ENCODE measurements around the gene GAL. TPM values are rescaled to one million over a fixed set of nuclear protein-coding genes. Genes with fewer than 3 reads are reported as not detected.

The GAL gene
- total RNA-seq, 1 donor from 2014 or later: 0.38 TPM

DNA sequence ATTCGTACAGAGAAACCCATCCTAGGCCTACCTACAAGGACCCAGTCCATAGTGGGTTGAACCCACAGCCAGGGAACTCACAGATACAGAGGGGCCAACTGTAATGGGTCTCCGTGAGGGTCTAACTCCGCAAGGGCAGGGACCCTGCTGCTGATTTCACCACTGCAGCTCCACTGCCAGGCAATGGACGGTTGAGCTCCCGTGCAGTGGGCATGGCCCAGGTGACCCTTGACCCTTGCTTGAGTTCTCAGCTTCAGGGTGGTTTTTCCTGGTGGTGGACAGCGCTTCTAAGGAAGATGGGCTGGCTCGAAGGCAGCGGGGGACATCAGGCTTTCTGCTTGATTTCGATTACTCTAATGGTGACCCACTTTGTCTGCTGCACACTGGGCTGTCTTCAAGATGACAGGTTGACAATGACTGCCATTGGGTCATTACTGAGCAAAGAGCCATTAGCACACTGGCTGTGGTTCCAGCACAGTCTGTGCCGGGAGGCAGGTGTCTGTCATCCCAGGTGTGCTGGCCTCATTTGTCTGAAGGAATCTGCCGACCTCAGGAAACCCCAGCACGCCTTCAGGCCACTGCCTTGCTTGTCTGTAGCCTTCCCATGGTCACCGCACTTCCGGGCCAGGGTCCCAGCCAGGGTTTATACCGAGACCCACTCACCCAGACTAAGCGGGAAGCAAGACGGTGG, 3.7 kb upstream of the GAL start:
- Mint-ChIP-seq H3K4me1 (peaks cover 5% of the 10 kb centered on the region), H3K36me3 (no peaks in the 10 kb centered on the region), H3K9me3 (no peaks in the 10 kb centered on the region), H3K4me3 (no peak overlapping the region), H3K27ac (no peak overlapping the region), H3K27me3 (ENCODE audit: low read depth) (peaks cover 41% of the 10 kb centered on the region)
- TF ChIP-seq CTCF (IDR thresholded peaks at IDR 0.05; ENCODE audit: unreplicated experiment): no peak
- no peak for DNase-seq (ENCODE audit: low spot score in 2 of 2, unreplicated experiment in 2 of 2)

GRCh38 chr11:68682531-68682961, 1.8 kb upstream of the GAL start:
- no peak for TF ChIP-seq CTCF (IDR thresholded peaks at IDR 0.05; ENCODE audit: unreplicated experiment)
- Mint-ChIP-seq H3K27ac (no peak overlapping the region), H3K27me3 (ENCODE audit: low read depth) (peaks cover 59% of the 10 kb centered on the region), H3K4me1 (peaks cover 7% of the 10 kb centered on the region), H3K4me3 (no peak overlapping the region), H3K9me3 (no peaks in the 10 kb centered on the region), H3K36me3 (no peaks in the 10 kb centered on the region)
- DNase-seq (ENCODE audit: low spot score in 2 of 2, unreplicated experiment in 2 of 2): no peak

GRCh38 chr11:68683121-68683520, 1.2 kb upstream of the GAL start:
- no peaks in the 10 kb centered on the region for H3K9me3 Mint-ChIP-seq
- DNase-seq (ENCODE audit: low spot score in 2 of 2, unreplicated experiment in 2 of 2): no peak
- H3K27me3 Mint-ChIP-seq (ENCODE audit: low read depth): peaks cover 65% of the 10 kb centered on the region
- no peak overlapping the region for H3K4me3 Mint-ChIP-seq
- H3K4me1 Mint-ChIP-seq: peaks cover 7% of the 10 kb centered on the region
- H3K36me3 Mint-ChIP-seq: no peaks in the 10 kb centered on the region
- H3K27ac Mint-ChIP-seq: no peak overlapping the region
- no peak for TF ChIP-seq CTCF (IDR thresholded peaks at IDR 0.05; ENCODE audit: unreplicated experiment)

DNA sequence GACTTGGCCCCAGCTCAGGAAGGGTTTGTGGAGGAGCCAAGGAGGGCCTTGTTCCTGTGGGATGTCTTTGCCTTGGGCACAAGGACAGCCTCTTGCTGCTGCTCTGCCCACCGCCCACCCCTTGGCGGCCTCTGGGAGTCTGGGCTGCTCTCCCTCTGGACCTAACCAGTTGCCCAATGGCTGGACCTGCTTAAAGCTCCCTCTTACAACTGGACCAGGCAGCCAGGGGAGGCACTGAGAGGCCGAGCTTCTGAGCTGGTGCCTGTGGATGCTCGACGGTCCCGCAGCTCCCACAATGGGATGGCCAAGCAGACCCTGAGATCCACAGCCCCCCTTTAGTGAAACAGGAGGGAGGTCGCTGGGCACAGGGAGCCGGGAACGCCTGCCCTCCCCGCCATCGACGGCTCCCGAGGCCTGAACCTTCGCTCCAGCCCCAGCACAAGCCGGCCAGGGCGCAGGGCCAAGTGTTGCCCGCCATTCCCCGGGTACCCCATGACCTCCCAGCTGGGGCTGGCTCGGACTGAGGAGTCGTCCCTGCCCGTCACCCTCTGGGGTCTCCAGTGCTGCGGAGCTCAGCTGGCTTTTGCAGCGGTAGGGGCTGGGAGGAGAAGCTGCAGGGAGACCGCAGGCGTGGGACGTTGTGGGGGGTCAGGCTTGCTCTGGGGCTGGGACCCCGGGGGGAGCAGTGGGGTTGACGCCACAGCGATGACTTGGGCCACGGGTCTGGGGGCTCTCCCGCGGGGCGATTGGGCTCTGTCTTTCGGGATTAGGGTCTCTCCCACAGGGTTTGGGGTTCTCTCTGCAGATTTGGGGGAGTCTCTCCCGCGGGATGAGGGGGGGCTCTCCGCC, 584 bp upstream of the GAL start:
- H3K4me3 Mint-ChIP-seq: no peak overlapping the region
- no peak for TF ChIP-seq CTCF (IDR thresholded peaks at IDR 0.05; ENCODE audit: unreplicated experiment)
- H3K9me3 Mint-ChIP-seq: no peaks in the 10 kb centered on the region
- H3K27ac Mint-ChIP-seq: no peak overlapping the region
- peaks cover 7% of the 10 kb centered on the region for H3K4me1 Mint-ChIP-seq
- peaks cover 69% of the 10 kb centered on the region for H3K27me3 Mint-ChIP-seq (ENCODE audit: low read depth)
- no peaks in the 10 kb centered on the region for H3K36me3 Mint-ChIP-seq
- no peak for DNase-seq (ENCODE audit: low spot score in 2 of 2, unreplicated experiment in 2 of 2)

GRCh38 chr11:68685656-68686380, 1.5 kb downstream of the GAL start:
- H3K9me3 Mint-ChIP-seq: no peaks in the 10 kb centered on the region
- no peak for TF ChIP-seq CTCF (IDR thresholded peaks at IDR 0.05; ENCODE audit: unreplicated experiment)
- H3K27ac Mint-ChIP-seq: no peak overlapping the region
- no peaks in the 10 kb centered on the region for H3K36me3 Mint-ChIP-seq
- peak overlapping the region; percentile 52 for H3K4me3 Mint-ChIP-seq
- H3K27me3 Mint-ChIP-seq (ENCODE audit: low read depth): peaks cover 88% of the 10 kb centered on the region
- peaks cover 10% of the 10 kb centered on the region for H3K4me1 Mint-ChIP-seq
- DNase-seq (ENCODE audit: low spot score in 2 of 2, unreplicated experiment in 2 of 2): no peak

Measured in mesothelial cell of epicardium (in vitro differentiated cells).